HG03103 (cell line): ENCODE measurements around the gene LCN6.
"Not testable (repeated sequence)": the region's sequence is repeated elsewhere in the genome, so short reads cannot be mapped to it uniquely, and the experiment has no call there.

Experiments used
- ATAC-seq: cut with Tn5 transposase; IDR thresholded peaks from one replicate; pipeline ENCODE4 v1.9.1; 2021; ENCODE audit warnings: low read depth; ENCODE audit not compliant: unreplicated experiment

Gene LCN6

GRCh38 chr9:136712690-136713544 lies 35.4 kb downstream of the LCN6 start:
- ATAC-seq, result no peak

GRCh38 chr9:136711751-136712689 lies 36.3 kb downstream of the LCN6 start, which contains the start of gene DIPK1B:
DIPK1B (plus strand) TSS chr9:136712572; CDS start chr9:136712666, 94 bp downstream.
- no peak for ATAC-seq

- not testable (repeated sequence) for ATAC-seq
Measured at GRCh38 chr9:136711219-136711648, 37.1 kb downstream of the LCN6 start.

GRCh38 chr9:136710543-136710942 lies 37.8 kb downstream of the LCN6 start:
- ATAC-seq, result no peak

GRCh38 chr9:136709454-136710109 lies 38.7 kb downstream of the LCN6 start:
- no peak for ATAC-seq

- no peak for ATAC-seq
Measured at GRCh38 chr9:136707849-136708517, 40.3 kb downstream of the LCN6 start.

- no peak for ATAC-seq
Measured at GRCh38 chr9:136707011-136707410, 41.3 kb downstream of the LCN6 start.

- ATAC-seq, result no peak
Measured at GRCh38 chr9:136705564-136705963, 42.8 kb downstream of the LCN6 start.

- ATAC-seq, result not testable (repeated sequence)
Measured at GRCh38 chr9:136704741-136705140, 43.6 kb downstream of the LCN6 start.

- no peak for ATAC-seq
Measured at GRCh38 chr9:136703276-136703860, 45.0 kb downstream of the LCN6 start.

GRCh38 chr9:136701668-136702053 lies 46.7 kb downstream of the LCN6 start:
- ATAC-seq, result no peak

- no peak for ATAC-seq
Measured at GRCh38 chr9:136700959-136701667, 47.2 kb downstream of the LCN6 start.

- no peak for ATAC-seq
Measured at GRCh38 chr9:136700304-136700703, 48.0 kb downstream of the LCN6 start.

- ATAC-seq, result no peak
Measured at GRCh38 chr9:136698635-136699246, 49.6 kb downstream of the LCN6 start.

- ATAC-seq, result no peak
Measured at GRCh38 chr9:136697821-136698526, 50.4 kb downstream of the LCN6 start.

- no peak for ATAC-seq
Measured at GRCh38 chr9:136697146-136697820, 51.0 kb downstream of the LCN6 start.

GRCh38 chr9:136696502-136696901 lies 51.8 kb downstream of the LCN6 start:
- ATAC-seq, result no peak

GRCh38 chr9:136695955-136696354 lies 52.4 kb downstream of the LCN6 start:
- no peak for ATAC-seq
